Epithelial cell of esophagus (primary cell): Measurements from ENCODE around the gene VARS1.
A peak's percentile ranks its signal among the peaks of the same experiment; 100 is the strongest.

ENCODE experiments used
- DNase-seq: peaks from one replicate; pipeline ENCODE4 v3.0.0; 2010; ENCODE audit warnings: low read depth
- H3K4me3 ChIP-seq: 2 replicates; pipeline ENCODE4 v1.5.1; 2011; ENCODE audit warnings: mild to moderate bottlenecking, low read length, control low read depth
- CTCF ChIP-seq: IDR thresholded peaks from 2 replicates; pipeline ENCODE4 v1.5.1; 2011; ENCODE audit warnings: low read depth, mild to moderate bottlenecking, low read length, control low read depth, inconsistent platforms; ENCODE audit not compliant: insufficient read depth; ENCODE audit errors: missing control alignments

Gene VARS1

GRCh38 chr6:31778999-31779885 lies 16.3 kb downstream of the VARS1 start:
- DNase-seq: no peak
- no peak for TF ChIP-seq CTCF
- H3K4me3 ChIP-seq: no peak overlapping the region

DNA sequence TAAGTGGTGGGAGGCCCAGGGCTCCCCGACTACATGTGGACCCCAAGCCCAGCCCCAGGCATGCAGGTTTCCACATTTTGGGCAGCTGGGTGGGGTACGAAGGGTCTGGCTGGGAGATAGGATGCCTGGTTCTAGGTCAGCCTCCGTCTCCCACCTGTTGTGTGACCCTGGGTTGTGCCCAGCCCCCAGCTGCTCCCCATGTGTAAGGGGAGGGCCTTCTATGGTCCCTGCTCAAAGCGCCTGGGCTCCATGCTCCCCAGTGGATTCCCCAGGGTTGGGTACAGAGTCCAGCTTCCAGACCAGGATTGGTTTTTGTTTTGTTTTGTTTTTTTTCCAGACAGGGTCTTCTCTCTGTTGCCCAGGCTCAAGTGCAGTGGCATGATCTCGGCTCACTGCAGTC lies 17.4 kb downstream of the VARS1 start:
- no peak for TF ChIP-seq CTCF
- H3K4me3 ChIP-seq: no peak overlapping the region
- no peak for DNase-seq

DNA sequence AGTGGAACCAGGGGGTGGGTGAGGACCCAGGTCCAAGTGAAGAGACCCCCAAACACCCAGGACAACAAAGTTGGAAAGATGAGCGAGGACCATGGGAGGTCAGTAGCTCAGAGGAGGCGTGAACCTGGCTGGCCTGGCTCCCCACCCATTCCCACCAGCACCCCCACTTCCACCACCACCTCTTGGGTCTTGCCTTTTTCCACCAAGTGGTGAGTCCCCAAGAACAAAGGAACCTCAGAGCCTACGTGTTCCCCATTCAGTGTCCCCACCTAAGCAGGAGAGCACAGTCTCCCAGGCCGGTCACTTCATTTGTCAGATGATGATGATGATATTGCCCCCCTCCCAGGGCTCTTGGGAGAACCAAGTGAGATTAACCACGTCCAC lies 17.9 kb downstream of the VARS1 start:
- no peak overlapping the region for H3K4me3 ChIP-seq
- TF ChIP-seq CTCF: no peak
- no peak for DNase-seq

DNA sequence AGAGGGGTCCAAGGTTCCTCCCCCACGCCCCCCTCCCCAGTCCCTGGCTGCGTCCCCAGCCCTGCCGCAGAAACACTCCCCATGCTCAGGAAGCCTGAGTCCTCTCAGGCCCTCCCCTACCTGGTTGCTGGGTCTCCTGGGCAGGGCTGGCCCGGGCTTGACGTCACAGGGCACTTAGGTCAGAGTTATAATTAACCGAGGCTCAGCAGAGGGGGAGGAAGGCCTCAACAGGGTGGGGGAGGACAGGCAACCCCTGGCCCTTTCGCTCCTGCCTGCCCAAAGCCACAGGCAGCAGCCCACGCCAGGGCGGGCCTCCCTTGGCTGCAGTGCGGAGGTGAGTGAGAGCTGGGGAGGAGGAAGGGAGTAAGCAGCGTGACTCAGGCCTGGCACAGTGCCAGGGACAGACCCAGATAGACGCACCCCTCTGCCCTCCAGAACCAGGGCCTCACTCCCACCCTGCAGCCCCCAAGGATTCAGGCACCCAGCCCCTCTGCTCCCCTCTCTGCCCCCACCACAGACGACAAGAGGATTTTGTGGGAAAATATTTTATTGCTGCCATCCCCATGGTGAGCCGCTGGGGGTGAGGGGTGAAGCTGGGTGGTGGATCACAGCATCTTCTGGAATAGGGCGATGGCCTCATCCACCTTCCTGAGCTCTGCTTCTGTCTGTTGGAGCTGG lies 18.4 kb downstream of the VARS1 start, which contains the start of gene VWA7:
VWA7 (minus strand) TSS at position 340 of the 678 bp plus-strand sequence. CDS start 549 bp downstream, outside the sequence.
- peak; percentile 88 for DNase-seq
- no peak for TF ChIP-seq CTCF
- no peak within 1 kb of the TSS for H3K4me3 ChIP-seq

DNA sequence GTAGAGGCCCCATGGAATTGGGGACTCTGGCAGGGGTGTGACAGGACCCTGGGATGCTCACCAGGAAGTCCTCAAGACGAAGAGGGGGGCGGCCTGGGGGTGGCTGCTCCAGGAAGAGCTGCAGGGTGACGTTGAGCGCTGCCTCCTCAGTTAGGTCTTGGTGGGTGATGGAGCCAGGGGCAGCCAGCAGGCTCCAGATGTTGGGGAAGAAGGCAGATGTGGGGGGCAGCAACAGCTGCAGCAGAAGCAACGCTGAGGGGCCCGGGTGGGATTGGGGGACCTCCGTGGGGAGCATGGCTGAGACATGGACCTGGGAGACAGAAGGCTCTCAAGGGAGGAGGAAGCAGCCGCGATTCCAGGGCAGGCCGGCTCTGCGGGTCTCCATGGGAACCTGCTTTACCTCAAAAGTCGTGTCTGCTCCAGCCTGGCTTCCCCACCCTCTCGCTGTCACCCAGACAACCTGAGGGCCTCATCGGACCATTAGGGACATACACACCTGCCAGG lies 19.0 kb downstream of the VARS1 start:
- DNase-seq: no peak
- no peak overlapping the region for H3K4me3 ChIP-seq
- no peak for TF ChIP-seq CTCF

GRCh38 chr6:31775633-31776484 lies 19.7 kb downstream of the VARS1 start:
- no peak overlapping the region for H3K4me3 ChIP-seq
- no peak for DNase-seq
- TF ChIP-seq CTCF: no peak
